Urinary bladder (tissue), 4 donors: Measurements from ENCODE around the gene KCNMA1. TPM values are rescaled to one million over a fixed set of nuclear protein-coding genes. Genes with fewer than 3 reads are reported as not detected.
A peak's percentile ranks its signal among the peaks of the same experiment; 100 is the strongest.

Experiments
- DNase-seq: peaks from one replicate; pipeline ENCODE4 v3.0.0-alpha.2; 2015; ENCODE audit errors: extremely low spot score
- H3K27ac ChIP-seq: one replicate; pipeline ENCODE4 v1.5.1; 2013; ENCODE audit warnings: low read depth, mild to moderate bottlenecking, moderate library complexity
- H3K36me3 ChIP-seq: one replicate; pipeline ENCODE4 v1.6.1; 2013; ENCODE audit warnings: mild to moderate bottlenecking, moderate library complexity; ENCODE audit not compliant: insufficient read depth
- H3K4me1 ChIP-seq: one replicate; pipeline ENCODE4 v1.6.1; 2013; ENCODE audit warnings: mild to moderate bottlenecking, moderate library complexity; ENCODE audit not compliant: insufficient read depth
- H3K4me3 ChIP-seq: one replicate; pipeline ENCODE4 v1.5.1; 2013; ENCODE audit warnings: low read depth, low read length
- WGBS: extraction: QIAGEN DNeasy Blood & Tissue Kit; methylation state at CpG from one replicate; pipeline ENCODE4 v1.1.7; 2013; 5-methylcytosine and 5-hydroxymethylcytosine counted together
- polyA plus RNA-seq: library from polyadenylated mRNA; stranded (reverse); fragments of 200-250 nt; gene quantifications from one replicate; pipeline ENCODE4 v1.2.3, GENCODE V29; 2013
- total RNA-seq: library from RNA; depleted of rRNA; stranded (reverse); fragments of >200 nt; gene quantifications from one replicate; pipeline ENCODE4 v1.2.3, GENCODE V29; 2014
- donor health status: healthy with polysubstance abuse.
- donor health status: healthy.

The KCNMA1 gene
- total and polyA plus RNA-seq, 2 donors = 105 to 107 TPM

DNA sequence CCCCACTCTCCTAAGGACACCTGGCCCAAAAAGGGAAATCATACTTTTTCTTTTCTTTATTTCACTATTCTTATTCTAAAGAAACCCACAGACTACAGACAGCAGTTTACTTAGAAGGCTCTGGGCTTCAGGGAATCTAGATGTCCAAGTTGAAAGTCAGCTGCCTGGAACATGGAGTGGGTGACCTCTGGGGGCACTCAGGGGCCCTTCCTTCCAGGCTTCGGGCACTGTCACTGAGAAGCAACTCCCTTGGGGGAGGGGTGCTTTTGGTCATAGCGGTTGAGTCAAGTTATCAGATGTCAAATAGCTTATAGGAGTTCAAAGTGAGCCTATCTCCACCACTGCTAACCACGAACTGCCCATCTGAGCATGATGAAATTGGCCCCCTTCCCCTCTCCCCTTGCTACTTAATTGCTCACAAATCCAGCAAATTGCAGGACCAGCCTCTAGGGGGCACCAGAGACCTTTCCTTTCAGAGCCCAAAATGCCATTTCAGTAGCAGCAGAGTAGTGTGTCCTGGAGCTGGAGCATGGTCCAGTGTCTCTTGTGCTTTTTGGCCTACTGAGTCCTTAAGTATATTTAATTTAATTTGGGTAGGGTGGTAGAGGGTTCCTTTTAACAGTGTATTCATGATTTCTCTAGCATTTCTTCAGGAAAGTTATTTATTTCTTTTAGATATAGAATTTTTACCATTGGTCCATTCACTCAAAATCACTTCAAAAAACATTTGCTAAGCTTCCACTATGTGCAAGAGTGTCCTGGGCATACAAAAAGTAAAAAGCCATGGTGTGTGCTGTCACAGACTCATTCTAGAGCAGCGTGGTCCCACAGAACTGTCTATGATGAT lies 463.8 kb downstream of the KCNMA1 start:
- DNase-seq = peak; percentile 52
- no peaks in the 10 kb centered on the region for H3K36me3 ChIP-seq
- H3K4me1 ChIP-seq = no peaks in the 10 kb centered on the region
- no peak overlapping the region for H3K27ac ChIP-seq
- WGBS = 29% methylated on average over 4 of the region's 4 CpGs
- H3K4me3 ChIP-seq = no peak overlapping the region

- Histone ChIP-seq H3K4me3 (no peak overlapping the region), H3K4me1 (no peaks in the 10 kb centered on the region), H3K36me3 (no peaks in the 10 kb centered on the region), H3K27ac (no peak overlapping the region)
- DNase-seq = no peak
- WGBS = 73% methylated on average over 4 of the region's 4 CpGs
These were observed 465.5 kb downstream of the KCNMA1 start for GRCh38 chr10:77172086-77172485.

GRCh38 chr10:77168861-77169260 lies 468.7 kb downstream of the KCNMA1 start:
- no peaks in the 10 kb centered on the region for H3K4me1 ChIP-seq
- H3K4me3 ChIP-seq = no peak overlapping the region
- no peak for DNase-seq
- no peaks in the 10 kb centered on the region for H3K36me3 ChIP-seq
- no peak overlapping the region for H3K27ac ChIP-seq
- 17% methylated on average over 2 of the region's 2 CpGs for WGBS

- Histone ChIP-seq H3K36me3 (no peaks in the 10 kb centered on the region), H3K4me1 (no peaks in the 10 kb centered on the region), H3K4me3 (no peak overlapping the region), H3K27ac (no peak overlapping the region)
- 80% methylated on average over 2 of the region's 2 CpGs for WGBS
- no peak for DNase-seq
These were observed 469.4 kb downstream of the KCNMA1 start for GRCh38 chr10:77168161-77168560.

GRCh38 chr10:77165445-77166208 lies 472.0 kb downstream of the KCNMA1 start:
- H3K4me1 ChIP-seq = no peaks in the 10 kb centered on the region
- no peak overlapping the region for H3K4me3 ChIP-seq
- peak; percentile 69 for DNase-seq
- 32% methylated on average over 13 of the region's 13 CpGs for WGBS
- H3K27ac ChIP-seq = no peak overlapping the region
- no peaks in the 10 kb centered on the region for H3K36me3 ChIP-seq

GRCh38 chr10:77164616-77165311 lies 472.8 kb downstream of the KCNMA1 start:
- no peaks in the 10 kb centered on the region for H3K4me1 ChIP-seq
- DNase-seq = no peak
- 64% methylated on average over 5 of the region's 5 CpGs for WGBS
- H3K4me3 ChIP-seq = no peak overlapping the region
- H3K36me3 ChIP-seq = no peaks in the 10 kb centered on the region
- H3K27ac ChIP-seq = no peak overlapping the region

- H3K4me3 ChIP-seq = no peak overlapping the region
- no peak for DNase-seq
- H3K27ac ChIP-seq = no peak overlapping the region
- no peaks in the 10 kb centered on the region for H3K4me1 ChIP-seq
- 40% methylated on average over 4 of the region's 4 CpGs for WGBS
- no peaks in the 10 kb centered on the region for H3K36me3 ChIP-seq
These were observed 473.8 kb downstream of the KCNMA1 start for GRCh38 chr10:77163670-77164348.

- no peaks in the 10 kb centered on the region for H3K36me3 ChIP-seq
- H3K27ac ChIP-seq = no peak overlapping the region
- WGBS = 81% methylated on average over 4 of the region's 4 CpGs
- no peaks in the 10 kb centered on the region for H3K4me1 ChIP-seq
- no peak for DNase-seq
- no peak overlapping the region for H3K4me3 ChIP-seq
These were observed 474.9 kb downstream of the KCNMA1 start for GRCh38 chr10:77162697-77163096.

DNA sequence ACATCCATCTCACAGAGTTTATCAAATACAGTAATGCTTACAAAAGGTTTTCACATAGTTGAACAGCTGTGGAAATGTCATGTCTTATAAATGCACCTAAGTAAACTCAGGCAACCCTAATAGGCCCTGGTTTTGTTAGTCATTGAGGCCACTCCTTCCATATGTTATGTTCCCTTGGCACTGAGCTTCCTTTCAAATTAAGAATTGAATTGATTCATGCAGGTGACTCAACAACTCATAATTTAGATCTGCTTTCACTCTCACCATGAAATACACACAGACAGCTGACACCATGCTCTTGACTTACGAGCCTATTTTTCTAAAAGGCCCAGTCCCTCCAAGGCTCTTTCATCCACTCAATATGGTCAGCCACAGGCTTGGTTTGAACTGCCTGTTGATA lies 476.9 kb downstream of the KCNMA1 start:
- no peaks in the 10 kb centered on the region for H3K4me1 ChIP-seq
- DNase-seq = no peak
- H3K4me3 ChIP-seq = no peak overlapping the region
- no peak overlapping the region for H3K27ac ChIP-seq
- 87% methylated on average over 1 of the region's 1 CpG for WGBS
- H3K36me3 ChIP-seq = no peaks in the 10 kb centered on the region

DNA sequence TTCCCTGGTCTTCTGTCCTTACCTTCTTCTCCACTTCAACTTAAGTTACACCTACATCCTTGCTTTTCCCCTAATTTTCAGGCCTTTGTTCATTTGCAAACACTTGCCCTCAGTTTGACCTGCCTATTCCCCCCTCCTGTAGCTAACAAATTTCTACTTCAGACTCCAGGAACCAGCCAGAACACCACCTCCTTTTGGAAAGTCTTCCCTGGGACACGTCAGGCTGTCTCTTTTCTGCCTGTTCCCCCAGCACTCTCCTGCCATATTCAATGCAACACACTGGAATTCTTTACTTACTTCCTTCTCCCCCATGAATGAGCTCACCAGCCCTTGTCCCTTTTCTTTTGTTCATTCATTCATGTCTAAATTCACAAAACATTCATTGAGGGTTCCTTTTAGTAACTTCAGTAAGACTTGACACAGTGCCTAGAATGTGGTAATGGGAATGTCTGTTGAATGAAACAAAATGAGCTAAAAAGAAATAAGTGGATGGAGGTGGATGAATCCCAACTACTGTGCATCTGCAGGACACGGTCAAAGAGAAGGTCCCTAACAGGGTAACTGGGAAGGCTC lies 478.0 kb downstream of the KCNMA1 start:
- H3K27ac ChIP-seq = no peak overlapping the region
- WGBS = 63% methylated on average over 2 of the region's 2 CpGs
- DNase-seq = no peak
- H3K4me3 ChIP-seq = no peak overlapping the region
- H3K36me3 ChIP-seq = no peaks in the 10 kb centered on the region
- no peaks in the 10 kb centered on the region for H3K4me1 ChIP-seq

GRCh38 chr10:77158666-77159065 lies 478.9 kb downstream of the KCNMA1 start:
- Histone ChIP-seq H3K4me1 (no peaks in the 10 kb centered on the region), H3K27ac (no peak overlapping the region)
- 94% methylated on average over 3 of the region's 3 CpGs for WGBS

GRCh38 chr10:77157248-77158019 lies 480.2 kb downstream of the KCNMA1 start:
- Histone ChIP-seq H3K27ac (no peak overlapping the region), H3K4me3 (no peak overlapping the region), H3K4me1 (no peaks in the 10 kb centered on the region), H3K36me3 (no peaks in the 10 kb centered on the region)
- 46% methylated on average over 9 of the region's 9 CpGs for WGBS
- no peak for DNase-seq

More at GRCh38 chr10:77158666-77159065, 478.9 kb downstream of the KCNMA1 start:
- Histone ChIP-seq H3K36me3 (no peaks in the 10 kb centered on the region), H3K4me3 (no peak overlapping the region)
- DNase-seq = no peak
